Activated CD8-positive, alpha-beta T cell treated with anti-CD3 and anti-CD28 coated beads for 36 hours (primary cell): ENCODE measurements around the gene FAF1. TPM values are rescaled to one million over a fixed set of nuclear protein-coding genes. Genes with fewer than 3 reads are reported as not detected.

Experiments
- ATAC-seq: fragments of 200-7000 bp; cut with Tn5 transposase; one replicate; pipeline ENCODE4 v1.10.0; 2021; ENCODE audit warnings: mild to moderate bottlenecking, moderate library complexity
- CTCF ChIA-PET: fragments of 350-600 bp; sonication (Branson Sonifier 250); formaldehyde crosslinking; loops from one replicate; lab custom pipeline; 2021; ENCODE audit warnings: antibody characterized with exemption; lab: Charles Lee
- POLR2A ChIA-PET: fragments of 350-600 bp; sonication (Branson Sonifier 250); formaldehyde crosslinking; loops from one replicate; lab custom pipeline; 2021; ENCODE audit warnings: antibody characterized with exemption; lab: Charles Lee
- DNase-seq: peaks from one replicate; pipeline ENCODE4 v3.0.0-alpha.2; 2020
- H3K27ac Mint-ChIP-seq: one replicate; pipeline ENCODE4 v1.8.0; 2021; ENCODE audit warnings: mild to moderate bottlenecking, mixed read lengths
- H3K27me3 Mint-ChIP-seq: one replicate; pipeline ENCODE4 v1.8.0; 2021; ENCODE audit warnings: mixed read lengths
- H3K36me3 Mint-ChIP-seq: one replicate; pipeline ENCODE4 v1.8.0; 2021; ENCODE audit warnings: low read depth, mixed read lengths
- H3K4me1 Mint-ChIP-seq: one replicate; pipeline ENCODE4 v1.8.0; 2021; ENCODE audit warnings: low read depth, mixed read lengths
- H3K4me3 Mint-ChIP-seq: one replicate; pipeline ENCODE4 v1.8.0; 2021; ENCODE audit warnings: mild to moderate bottlenecking, moderate library complexity, mixed read lengths
- H3K9me3 Mint-ChIP-seq: one replicate; pipeline ENCODE4 v1.8.0; 2021; ENCODE audit warnings: mixed read lengths
- intact Hi-C: fragments of 100-400 bp; cut with micrococcal nuclease; formaldehyde crosslinking; loops from one replicate; pipeline ENCODE4 v1.10.0; 2022
- total RNA-seq, 2 experiments: library from RNA; stranded (reverse); gene quantifications; one replicate each; pipeline ENCODE4 v1.2.3, GENCODE V29; 2021
- TF ChIP-seq, protein P1 (sequence below): fragments of 200-600 bp; IDR thresholded peaks from one replicate; pipeline ENCODE4 v1.8.0; 2022; ENCODE audit warnings: antibody characterized with exemption, mild to moderate bottlenecking

FAF1 gene
- total RNA-seq, 2 experiments from 2014 or later: 82.2 to 87.0 TPM

- ATAC-seq (no peak), DNase-seq (no peak)
- Mint-ChIP-seq H3K27ac (no peak overlapping the region), H3K9me3 (no peaks in the 10 kb centered on the region), H3K4me3 (no peak overlapping the region), H3K4me1 (peaks cover 35% of the 10 kb centered on the region), H3K36me3 (peaks cover 7% of the 10 kb centered on the region), H3K27me3 (peaks cover 20% of the 10 kb centered on the region)
- ChIA-PET POLR2A (interaction anchor here (0.6 kb wide), 1 partner anchor 54 kb away, joined by 4 read pairs; no protein-coding TSS in a partner anchor), CTCF (no interaction called here)
- intact Hi-C loops: no loop called here
- TF ChIP-seq, protein P1, sequence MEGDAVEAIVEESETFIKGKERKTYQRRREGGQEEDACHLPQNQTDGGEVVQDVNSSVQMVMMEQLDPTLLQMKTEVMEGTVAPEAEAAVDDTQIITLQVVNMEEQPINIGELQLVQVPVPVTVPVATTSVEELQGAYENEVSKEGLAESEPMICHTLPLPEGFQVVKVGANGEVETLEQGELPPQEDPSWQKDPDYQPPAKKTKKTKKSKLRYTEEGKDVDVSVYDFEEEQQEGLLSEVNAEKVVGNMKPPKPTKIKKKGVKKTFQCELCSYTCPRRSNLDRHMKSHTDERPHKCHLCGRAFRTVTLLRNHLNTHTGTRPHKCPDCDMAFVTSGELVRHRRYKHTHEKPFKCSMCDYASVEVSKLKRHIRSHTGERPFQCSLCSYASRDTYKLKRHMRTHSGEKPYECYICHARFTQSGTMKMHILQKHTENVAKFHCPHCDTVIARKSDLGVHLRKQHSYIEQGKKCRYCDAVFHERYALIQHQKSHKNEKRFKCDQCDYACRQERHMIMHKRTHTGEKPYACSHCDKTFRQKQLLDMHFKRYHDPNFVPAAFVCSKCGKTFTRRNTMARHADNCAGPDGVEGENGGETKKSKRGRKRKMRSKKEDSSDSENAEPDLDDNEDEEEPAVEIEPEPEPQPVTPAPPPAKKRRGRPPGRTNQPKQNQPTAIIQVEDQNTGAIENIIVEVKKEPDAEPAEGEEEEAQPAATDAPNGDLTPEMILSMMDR: no peak
Observed at GRCh38 chr1:50975436-50975835, 15.4 kb upstream of the FAF1 start.

- intact Hi-C loops: no loop called here
- ATAC-seq: no peak
- POLR2A ChIA-PET: interaction anchor here (0.6 kb wide), 1 partner anchor 54 kb away, joined by 4 read pairs; no protein-coding TSS in a partner anchor
Observed at GRCh38 chr1:50974618-50974935, 14.5 kb upstream of the FAF1 start.

DNA sequence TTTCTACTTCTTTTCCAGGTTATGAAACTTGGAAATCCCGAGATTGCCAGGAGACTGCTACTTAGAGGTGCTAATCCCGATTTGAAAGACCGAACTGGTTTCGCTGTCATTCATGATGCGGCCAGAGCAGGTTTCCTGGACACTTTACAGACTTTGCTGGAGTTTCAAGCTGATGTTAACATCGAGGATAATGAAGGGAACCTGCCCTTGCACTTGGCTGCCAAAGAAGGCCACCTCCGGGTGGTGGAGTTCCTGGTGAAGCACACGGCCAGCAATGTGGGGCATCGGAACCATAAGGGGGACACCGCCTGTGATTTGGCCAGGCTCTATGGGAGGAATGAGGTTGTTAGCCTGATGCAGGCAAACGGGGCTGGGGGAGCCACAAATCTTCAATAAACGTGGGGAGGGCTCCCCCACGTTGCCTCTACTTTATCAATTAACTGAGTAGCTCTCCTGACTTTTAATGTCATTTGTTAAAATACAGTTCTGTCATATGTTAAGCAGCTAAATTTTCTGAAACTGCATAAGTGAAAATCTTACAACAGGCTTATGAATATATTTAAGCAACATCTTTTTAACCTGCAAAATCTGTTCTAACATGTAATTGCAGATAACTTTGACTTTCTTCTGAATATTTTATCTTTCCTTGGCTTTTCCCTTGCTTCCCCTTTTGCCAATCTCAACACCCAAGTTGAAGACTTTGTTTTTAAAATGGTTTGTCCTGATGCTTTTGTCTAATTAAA, 14.0 kb upstream of the FAF1 start:
- no peak for ATAC-seq
- Mint-ChIP-seq H3K4me3 (no peak overlapping the region), H3K27ac (no peak overlapping the region), H3K27me3 (peaks cover 17% of the 10 kb centered on the region), H3K36me3 (peaks cover 7% of the 10 kb centered on the region), H3K9me3 (no peaks in the 10 kb centered on the region), H3K4me1 (peaks cover 31% of the 10 kb centered on the region)
- ChIA-PET POLR2A (no interaction called here), CTCF (interaction anchor here (2.1 kb wide), 1 partner anchor 100 kb away, joined by 6 read pairs; no protein-coding TSS in a partner anchor)
- intact Hi-C loops: no loop called here
- TF ChIP-seq, protein P1: no peak
- DNase-seq: no peak

More at GRCh38 chr1:50974618-50974935, 14.5 kb upstream of the FAF1 start:
- Mint-ChIP-seq H3K9me3 (no peaks in the 10 kb centered on the region), H3K36me3 (peaks cover 7% of the 10 kb centered on the region), H3K27me3 (peaks cover 20% of the 10 kb centered on the region), H3K4me3 (no peak overlapping the region), H3K4me1 (peaks cover 35% of the 10 kb centered on the region), H3K27ac (no peak overlapping the region)
- TF ChIP-seq, protein P1: no peak
- no peak for DNase-seq
- CTCF ChIA-PET: no interaction called here

- intact Hi-C loops: no loop called here
- no peak overlapping the region for H3K4me3 Mint-ChIP-seq
- peaks cover 12% of the 10 kb centered on the region for H3K27me3 Mint-ChIP-seq
- peaks cover 24% of the 10 kb centered on the region for H3K4me1 Mint-ChIP-seq
- H3K36me3 Mint-ChIP-seq: peaks cover 7% of the 10 kb centered on the region
- POLR2A ChIA-PET: no interaction called here
- no peak overlapping the region for H3K27ac Mint-ChIP-seq
- CTCF ChIA-PET: interaction anchor here (0.8 to 2.1 kb wide), 3 partner anchors 44 to 217 kb away, joined by 3 to 6 read pairs (median 5); no protein-coding TSS in a partner anchor
- DNase-seq (no peak), ATAC-seq (no peak)
- H3K9me3 Mint-ChIP-seq: no peaks in the 10 kb centered on the region
- TF ChIP-seq, protein P1: no peak
Observed at GRCh38 chr1:50973255-50973654, 13.2 kb upstream of the FAF1 start.

- ATAC-seq: no peak
- Mint-ChIP-seq H3K36me3 (peaks cover 7% of the 10 kb centered on the region), H3K4me1 (peaks cover 26% of the 10 kb centered on the region), H3K4me3 (no peak overlapping the region), H3K27ac (no peak overlapping the region), H3K9me3 (no peaks in the 10 kb centered on the region), H3K27me3 (peaks cover 12% of the 10 kb centered on the region)
- TF ChIP-seq, protein P1: no peak
- ChIA-PET POLR2A (no interaction called here), CTCF (interaction anchor here (0.8 to 2.1 kb wide), 3 partner anchors 43 to 218 kb away, joined by 3 to 6 read pairs (median 5); no protein-coding TSS in a partner anchor)
- intact Hi-C loops: no loop called here
- DNase-seq: no peak
Observed at GRCh38 chr1:50972766-50973165, 12.7 kb upstream of the FAF1 start.
